ENCODE results near the gene FTSJ3. TPM values are rescaled to one million over a fixed set of nuclear protein-coding genes. Genes with fewer than 3 reads are reported as not detected.

Gene FTSJ3
- total and polyA plus RNA-seq, 7 donors = 7.9 to 65.8 (median 31.0) TPM

DNA sequence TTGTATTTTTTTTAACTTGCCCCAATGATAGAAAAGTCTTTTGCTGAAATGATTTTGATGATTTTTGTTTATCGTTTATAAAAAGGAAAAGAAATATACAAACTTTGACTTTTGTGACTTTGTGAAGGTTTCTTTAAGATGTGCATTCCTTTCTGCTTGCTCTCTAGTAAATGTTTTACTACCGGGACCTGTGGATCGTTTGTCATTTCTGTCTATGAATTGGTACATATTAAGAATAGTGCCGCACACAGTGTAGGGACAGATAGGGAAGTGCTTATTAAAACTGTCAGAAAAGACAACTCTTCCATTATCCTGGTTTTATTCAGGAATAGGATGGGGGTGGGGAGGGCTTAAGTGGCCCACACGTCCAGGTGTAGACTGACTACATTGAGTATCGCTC is 8.3 kb downstream of the FTSJ3 start:
- no peaks in the 10 kb centered on the region for H3K27me3 ChIP-seq
- WGBS, 2 donors = 28 to 66% methylated on average over 6 of the region's 6 CpGs
- intact Hi-C loops (cut with DNase I) = no loop called here
- no peaks in the 10 kb centered on the region for H3K9me3 ChIP-seq
- peak overlapping the region in 1 of 4 donors; percentile 35 for H3K27ac ChIP-seq
- TF ChIP-seq POLR2AphosphoS5 (IDR thresholded peaks at IDR 0.05) (no peak), EP300 (IDR thresholded peaks at IDR 0.05) (no peak), POLR2A (IDR thresholded peaks at IDR 0.05) (no peak)
- TF ChIP-seq, protein P1, sequence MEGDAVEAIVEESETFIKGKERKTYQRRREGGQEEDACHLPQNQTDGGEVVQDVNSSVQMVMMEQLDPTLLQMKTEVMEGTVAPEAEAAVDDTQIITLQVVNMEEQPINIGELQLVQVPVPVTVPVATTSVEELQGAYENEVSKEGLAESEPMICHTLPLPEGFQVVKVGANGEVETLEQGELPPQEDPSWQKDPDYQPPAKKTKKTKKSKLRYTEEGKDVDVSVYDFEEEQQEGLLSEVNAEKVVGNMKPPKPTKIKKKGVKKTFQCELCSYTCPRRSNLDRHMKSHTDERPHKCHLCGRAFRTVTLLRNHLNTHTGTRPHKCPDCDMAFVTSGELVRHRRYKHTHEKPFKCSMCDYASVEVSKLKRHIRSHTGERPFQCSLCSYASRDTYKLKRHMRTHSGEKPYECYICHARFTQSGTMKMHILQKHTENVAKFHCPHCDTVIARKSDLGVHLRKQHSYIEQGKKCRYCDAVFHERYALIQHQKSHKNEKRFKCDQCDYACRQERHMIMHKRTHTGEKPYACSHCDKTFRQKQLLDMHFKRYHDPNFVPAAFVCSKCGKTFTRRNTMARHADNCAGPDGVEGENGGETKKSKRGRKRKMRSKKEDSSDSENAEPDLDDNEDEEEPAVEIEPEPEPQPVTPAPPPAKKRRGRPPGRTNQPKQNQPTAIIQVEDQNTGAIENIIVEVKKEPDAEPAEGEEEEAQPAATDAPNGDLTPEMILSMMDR (IDR thresholded peaks at IDR 0.05) = no peak
- H3K4me3 ChIP-seq = no peak overlapping the region
- H3K36me3 ChIP-seq = peaks cover 59 to 99% (median 88%) of the 10 kb centered on the region in 4 donors
- no peaks in the 10 kb centered on the region for H3K4me1 ChIP-seq
- DNase-seq = no peak

GRCh38 chr17:63817736-63818385 is 9.6 kb downstream of the FTSJ3 start:
- Histone ChIP-seq H3K4me1 (no peaks in the 10 kb centered on the region), H3K4me3 (no peak overlapping the region), H3K9me3 (no peaks in the 10 kb centered on the region), H3K27me3 (no peaks in the 10 kb centered on the region), H3K36me3 (peaks cover 58 to 99% (median 88%) of the 10 kb centered on the region in 4 donors), H3K27ac (no peak overlapping the region)
- intact Hi-C loops (cut with DNase I) = no loop called here
- WGBS, 2 donors = 96% methylated on average over 27 of the region's 27 CpGs
- DNase-seq = no peak
- TF ChIP-seq POLR2AphosphoS5 (IDR thresholded peaks at IDR 0.05) (no peak), EP300 (IDR thresholded peaks at IDR 0.05) (no peak), POLR2A (IDR thresholded peaks at IDR 0.05) (no peak)

- no peaks in the 10 kb centered on the region for H3K27me3 ChIP-seq
- H3K27ac ChIP-seq = no peak overlapping the region
- H3K4me1 ChIP-seq = no peaks in the 10 kb centered on the region
- peaks cover 63 to 99% (median 92%) of the 10 kb centered on the region in 4 donors for H3K36me3 ChIP-seq
- no peak for DNase-seq
- TF ChIP-seq POLR2AphosphoS5 (IDR thresholded peaks at IDR 0.05) (no peak), POLR2A (IDR thresholded peaks at IDR 0.05) (no peak), EP300 (IDR thresholded peaks at IDR 0.05) (no peak)
- TF ChIP-seq, protein P1 (IDR thresholded peaks at IDR 0.05) = no peak
- WGBS, 2 donors = 92 to 93% methylated on average over 4 of the region's 4 CpGs
- no peak overlapping the region for H3K4me3 ChIP-seq
- H3K9me3 ChIP-seq = no peaks in the 10 kb centered on the region
- intact Hi-C loops (cut with DNase I) = no loop called here
Measured at GRCh38 chr17:63816669-63817068, 10.8 kb downstream of the FTSJ3 start.

GRCh38 chr17:63816123-63816522 is 11.3 kb downstream of the FTSJ3 start:
- H3K27ac ChIP-seq = no peak overlapping the region
- H3K4me3 ChIP-seq = no peak overlapping the region
- WGBS, 2 donors = 87 to 93% methylated on average over 2 of the region's 2 CpGs
- no peaks in the 10 kb centered on the region for H3K9me3 ChIP-seq
- DNase-seq = no peak
- TF ChIP-seq, protein P1 (IDR thresholded peaks at IDR 0.05) = no peak
- no peak for TF ChIP-seq POLR2AphosphoS5 (IDR thresholded peaks at IDR 0.05)
- no peak for TF ChIP-seq POLR2A (IDR thresholded peaks at IDR 0.05)
- no peak for TF ChIP-seq EP300 (IDR thresholded peaks at IDR 0.05)
- H3K4me1 ChIP-seq = no peaks in the 10 kb centered on the region
- intact Hi-C loops (cut with DNase I) = no loop called here
- no peaks in the 10 kb centered on the region for H3K27me3 ChIP-seq
- peaks cover 63 to 99% (median 92%) of the 10 kb centered on the region in 4 donors for H3K36me3 ChIP-seq

- no peak overlapping the region for H3K27ac ChIP-seq
- intact Hi-C loops (cut with DNase I) = no loop called here
- DNase-seq = no peak
- TF ChIP-seq POLR2AphosphoS5 (IDR thresholded peaks at IDR 0.05) (no peak), POLR2A (IDR thresholded peaks at IDR 0.05) (no peak), EP300 (IDR thresholded peaks at IDR 0.05) (no peak)
- TF ChIP-seq, protein P1 (IDR thresholded peaks at IDR 0.05) = no peak
- peaks cover 60 to 99% (median 89%) of the 10 kb centered on the region in 4 donors for H3K36me3 ChIP-seq
- H3K4me1 ChIP-seq = no peaks in the 10 kb centered on the region
- H3K27me3 ChIP-seq = no peaks in the 10 kb centered on the region
- no peaks in the 10 kb centered on the region for H3K9me3 ChIP-seq
- 91 to 92% methylated on average over 9 of the region's 9 CpGs for WGBS, 2 donors
- H3K4me3 ChIP-seq = no peak overlapping the region
Measured at GRCh38 chr17:63809970-63810369, 17.5 kb downstream of the FTSJ3 start.

All from sigmoid colon (tissue), 7 donors.